Testis (tissue), 2 donors: ENCODE results near the gene CLN6.

Experiments used
- POLR2A ChIP-seq: fragments of 450-650 bp; IDR thresholded peaks from one replicate; pipeline ENCODE4 v1.6.1; 2017; ENCODE audit warnings: antibody characterized with exemption, mild to moderate bottlenecking, moderate library complexity
- TF ChIP-seq, protein P1 (sequence below), 3 experiments: fragments of 450-650 bp in 2 of 3; fragments of 200-600 bp in 1 of 3; sonication (generic) in 1 of 3; IDR thresholded peaks; one replicate each; pipeline ENCODE4 v1.5.1; 2016 to 2019; ENCODE audit warnings: antibody characterized with exemption in 3 of 3, mild to moderate bottlenecking in 2 of 3, moderate library complexity in 1 of 3

DNA sequence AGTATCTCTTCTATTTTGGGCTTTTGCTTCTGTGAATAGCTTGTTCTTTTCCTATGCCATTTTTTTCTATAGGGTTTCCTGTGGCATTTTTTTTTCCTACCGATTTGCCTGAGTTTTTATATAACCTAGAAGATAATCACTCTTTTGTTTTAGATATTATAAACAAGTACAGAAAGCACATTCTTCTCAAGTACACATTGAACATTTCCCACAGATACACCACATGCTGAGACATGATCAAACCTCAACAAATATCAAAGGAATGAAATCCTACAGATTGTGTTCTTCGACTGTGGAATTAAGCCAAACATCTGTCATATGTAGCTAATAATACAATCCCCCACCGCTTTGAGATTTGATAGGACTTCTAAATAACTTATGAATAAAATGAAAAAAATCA lies 38.9 kb upstream of the CLN6 start:
- TF ChIP-seq, protein P1, sequence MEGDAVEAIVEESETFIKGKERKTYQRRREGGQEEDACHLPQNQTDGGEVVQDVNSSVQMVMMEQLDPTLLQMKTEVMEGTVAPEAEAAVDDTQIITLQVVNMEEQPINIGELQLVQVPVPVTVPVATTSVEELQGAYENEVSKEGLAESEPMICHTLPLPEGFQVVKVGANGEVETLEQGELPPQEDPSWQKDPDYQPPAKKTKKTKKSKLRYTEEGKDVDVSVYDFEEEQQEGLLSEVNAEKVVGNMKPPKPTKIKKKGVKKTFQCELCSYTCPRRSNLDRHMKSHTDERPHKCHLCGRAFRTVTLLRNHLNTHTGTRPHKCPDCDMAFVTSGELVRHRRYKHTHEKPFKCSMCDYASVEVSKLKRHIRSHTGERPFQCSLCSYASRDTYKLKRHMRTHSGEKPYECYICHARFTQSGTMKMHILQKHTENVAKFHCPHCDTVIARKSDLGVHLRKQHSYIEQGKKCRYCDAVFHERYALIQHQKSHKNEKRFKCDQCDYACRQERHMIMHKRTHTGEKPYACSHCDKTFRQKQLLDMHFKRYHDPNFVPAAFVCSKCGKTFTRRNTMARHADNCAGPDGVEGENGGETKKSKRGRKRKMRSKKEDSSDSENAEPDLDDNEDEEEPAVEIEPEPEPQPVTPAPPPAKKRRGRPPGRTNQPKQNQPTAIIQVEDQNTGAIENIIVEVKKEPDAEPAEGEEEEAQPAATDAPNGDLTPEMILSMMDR (IDR thresholded peaks at IDR 0.05): no peak
- TF ChIP-seq POLR2A: no peak
